Measurements from ENCODE around the gene PSME1. TPM values are rescaled to one million over a fixed set of nuclear protein-coding genes. Genes with fewer than 3 reads are reported as not detected.

PSME1 gene
- total and polyA plus RNA-seq, 2 donors (not counting 3 experiments of a cell fraction or from before 2014, with no cell fraction given): 98.1 to 135 TPM

DNA sequence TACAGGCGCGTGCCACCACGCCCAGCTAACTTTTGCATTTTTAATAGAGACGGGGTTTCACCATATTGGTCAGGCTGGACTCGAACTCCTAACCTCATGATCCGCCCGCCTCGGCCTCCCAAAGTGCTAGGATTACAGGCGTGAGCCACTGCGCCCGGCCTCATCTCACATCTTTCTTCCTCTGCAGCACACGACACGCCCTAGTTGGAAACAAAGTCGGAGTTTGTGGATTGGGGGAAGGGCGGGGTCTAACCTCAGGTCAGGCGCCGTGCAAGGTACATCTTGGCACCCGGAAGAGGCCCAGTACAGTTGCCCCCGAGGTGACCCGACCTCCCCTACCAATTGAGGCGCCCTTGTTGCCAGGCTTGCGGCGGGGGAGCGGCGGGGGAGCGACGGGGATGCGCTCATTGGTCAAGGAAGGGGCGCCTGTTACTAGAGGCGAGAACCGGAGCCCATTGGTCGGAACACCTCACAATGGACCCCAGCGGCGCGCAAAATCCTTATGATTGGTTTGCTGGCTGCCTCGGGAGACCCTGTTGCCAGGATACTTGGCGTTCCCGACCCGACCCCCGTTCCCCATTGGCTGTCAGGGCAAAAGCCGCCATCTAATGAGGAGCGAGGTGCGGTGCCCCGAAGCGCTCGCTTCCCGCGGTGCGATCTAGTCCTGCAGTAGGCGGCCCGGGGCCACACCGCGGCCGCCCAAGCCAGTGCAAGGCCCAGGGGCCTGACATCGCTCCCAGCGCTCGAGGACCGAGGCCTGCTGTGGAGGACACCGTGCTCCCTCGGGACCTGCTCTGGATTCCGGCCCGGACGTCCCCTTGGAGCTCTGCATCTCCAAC lies 35.6 kb downstream of the PSME1 start, which contains the start of gene REC8:
Gene REC8 (plus strand): TSS at position 659 of the 839 bp plus-strand sequence. CDS start 473 bp downstream, outside the sequence.
- no peak within 1 kb of the TSS for H3K9ac ChIP-seq (replicated peaks; ENCODE audit: extremely low read depth, insufficient read depth, low read length)
- no peaks in the 10 kb centered on the region for H3K9me3 ChIP-seq (replicated peaks; ENCODE audit: control insufficient read depth, insufficient read depth, low read length)
- H3K4me3 ChIP-seq (replicated peaks in 1 of 3; ENCODE audit: insufficient read depth in 1 of 3, low read depth in 1 of 3, low read length in 3 of 3): peak within 1 kb of the TSS; percentile 8 to 25 (median 21)
- H3K79me2 ChIP-seq (ENCODE audit: control insufficient read depth, insufficient read depth, low read length): no peaks in the 10 kb centered on the region
- peaks cover 3% of the 10 kb centered on the region for H3K4me1 ChIP-seq (ENCODE audit: control insufficient read depth, extremely low read depth, insufficient read depth, low read length)
- no peak within 1 kb of the TSS for H3K27ac ChIP-seq (ENCODE audit: insufficient read depth, low read depth, low read length)
- TF ChIP-seq POLR2AphosphoS5 (IDR thresholded peaks at IDR 0.05; ENCODE audit: insufficient read depth, low read depth, low read length) (peak; percentile 33), GATA2 (IDR thresholded peaks at IDR 0.05; ENCODE audit: insufficient read depth, insufficient read length, low read depth, low read length) (no peak), JUN (IDR thresholded peaks at IDR 0.05; ENCODE audit: borderline replicate concordance, insufficient read depth, insufficient read length, low read depth) (no peak), POLR2A (IDR thresholded peaks at IDR 0.05; ENCODE audit: low read depth, low read length) (no peak), EZH2 (IDR thresholded peaks at IDR 0.05; ENCODE audit: borderline replicate concordance, low read depth, low read length, severe bottlenecking) (no peak)
- TF ChIP-seq, protein P1, sequence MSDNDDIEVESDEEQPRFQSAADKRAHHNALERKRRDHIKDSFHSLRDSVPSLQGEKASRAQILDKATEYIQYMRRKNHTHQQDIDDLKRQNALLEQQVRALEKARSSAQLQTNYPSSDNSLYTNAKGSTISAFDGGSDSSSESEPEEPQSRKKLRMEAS (IDR thresholded peaks at IDR 0.05; ENCODE audit: insufficient read depth, insufficient read length): no peak
- H3K4me2 ChIP-seq (ENCODE audit: insufficient read depth, low read length): peak within 1 kb of the TSS; percentile 26
- H2AFZ ChIP-seq (ENCODE audit: low read depth, low read length): peak within 1 kb of the TSS; percentile 78
- H4K20me1 ChIP-seq (replicated peaks; ENCODE audit: control insufficient read depth, extremely low read depth, insufficient read depth, low read length): no peaks in the 10 kb centered on the region
- POLR2A ChIA-PET: no interaction called here
- intact Hi-C loops (cut with micrococcal nuclease) (no loop called here), dilution Hi-C loops (cut with MboI; ENCODE audit: extremely low pct_ligation_motif_present, low sequenced_read_pairs) (no loop called here)
- H3K36me3 ChIP-seq (ENCODE audit: control insufficient read depth in 2 of 2, extremely low read depth in 1 of 2, insufficient read depth in 2 of 2, low read length in 2 of 2): peaks cover 2 to 6% of the 10 kb centered on the region in 2 experiments
- DNase-seq (ENCODE audit: low read depth, low spot score) (peak; percentile 82), FAIRE-seq (peak; percentile 82)
- BruUV-seq (replicated peaks): no TSS peak
- H3K27me3 ChIP-seq (ENCODE audit: control insufficient read depth in 2 of 2, insufficient read depth in 2 of 2, low read length in 2 of 2): no peaks in the 10 kb centered on the region
- CTCF ChIA-PET: interaction anchor here (1.7 to 2.6 kb wide), 2 partner anchors 11 to 125 kb away, joined by 5 to 10 read pairs; partner anchors contain the start of gene IRF9
- H3K9me1 ChIP-seq (replicated peaks; ENCODE audit: control insufficient read depth, extremely low read depth, insufficient read depth, low read length): no peaks in the 10 kb centered on the region

Data from endothelial cell of umbilical vein (primary cell).